Liver (tissue), 9 donors: ENCODE results near the gene TMEM243. TPM values are rescaled to one million over a fixed set of nuclear protein-coding genes. Genes with fewer than 3 reads are reported as not detected.

ENCODE experiments used
- DNase-seq: peaks from one replicate; pipeline ENCODE4 v3.0.0-alpha.2; 2017; ENCODE audit warnings: low spot score
- H3K27ac ChIP-seq, 2 donors: one replicate each; pipeline ENCODE4 v1.7.0; 2013; ENCODE audit warnings: inconsistent platforms in 2 of 2, low read length in 2 of 2, control low read depth in 1 of 2, low read depth in 1 of 2, mild to moderate bottlenecking in 1 of 2
- H3K27me3 ChIP-seq, 4 donors: one replicate each; pipeline versions ENCODE4 v1.6.1 to v1.7.0; 2013; ENCODE audit warnings: low read length in 3 of 4, inconsistent platforms in 1 of 4, mild to moderate bottlenecking in 1 of 4, moderate library complexity in 1 of 4; ENCODE audit not compliant: control insufficient read depth in 4 of 4, insufficient read depth in 4 of 4
- H3K36me3 ChIP-seq, 4 donors: one replicate each; pipeline versions ENCODE4 v1.6.1 to v1.7.0; 2013; ENCODE audit warnings: low read length in 3 of 4, mild to moderate bottlenecking in 3 of 4, low read depth in 1 of 4, moderate library complexity in 1 of 4; ENCODE audit not compliant: control insufficient read depth in 4 of 4, insufficient read depth in 3 of 4
- H3K4me1 ChIP-seq, 4 donors: one replicate each; pipeline versions ENCODE4 v1.6.1 to v1.7.0; 2013; ENCODE audit warnings: low read length in 3 of 4, mild to moderate bottlenecking in 3 of 4, moderate library complexity in 1 of 4; ENCODE audit not compliant: control insufficient read depth in 4 of 4, insufficient read depth in 4 of 4
- H3K4me3 ChIP-seq, 3 donors: one replicate each; pipeline versions ENCODE4 v1.6.1 to v1.7.0; 2013; ENCODE audit warnings: low read length in 3 of 3, control low read depth in 1 of 3, low read depth in 1 of 3, mild to moderate bottlenecking in 1 of 3
- H3K9ac ChIP-seq, 2 donors: one replicate each; pipeline ENCODE4 v1.7.0; 2013; ENCODE audit warnings: low read length in 2 of 2, mild to moderate bottlenecking in 2 of 2, moderate library complexity in 2 of 2, control low read depth in 1 of 2, low read depth in 1 of 2
- H3K9me3 ChIP-seq, 4 donors: one replicate each; pipeline versions ENCODE4 v1.6.1 to v1.7.0; 2013; ENCODE audit warnings: low read length in 3 of 4; ENCODE audit not compliant: control insufficient read depth in 4 of 4
- ATF3 ChIP-seq: IDR thresholded peaks from 2 replicates; pipeline ENCODE4 v1.6.1; 2016; ENCODE audit warnings: antibody characterized with exemption
- EGR1 ChIP-seq, 2 donors: IDR thresholded peaks; 2 replicates each; pipeline ENCODE4 v1.6.1; 2016 to 2018; ENCODE audit warnings: antibody characterized with exemption in 2 of 2, low read depth in 2 of 2
- FOXA1 ChIP-seq: IDR thresholded peaks from 2 replicates; pipeline ENCODE4 v1.6.1; 2016; ENCODE audit warnings: antibody characterized with exemption
- FOXA2 ChIP-seq: IDR thresholded peaks from 2 replicates; pipeline ENCODE4 v1.6.1; 2016; ENCODE audit warnings: antibody characterized with exemption
- HNF4A ChIP-seq, 2 donors: conservative IDR thresholded peaks; 2 replicates each; pipeline ENCODE4 v1.6.1; 2016; ENCODE audit warnings: antibody characterized with exemption in 2 of 2, mild to moderate bottlenecking in 2 of 2
- HNF4G ChIP-seq: IDR thresholded peaks from 2 replicates; pipeline ENCODE4 v1.6.1; 2016; ENCODE audit warnings: antibody characterized with exemption
- JUND ChIP-seq, 2 donors: IDR thresholded peaks; 2 replicates each; pipeline ENCODE4 v1.6.1; 2016; ENCODE audit warnings: antibody characterized with exemption in 2 of 2
- NR2F2 ChIP-seq: IDR thresholded peaks from 2 replicates; pipeline ENCODE4 v1.6.1; 2016; ENCODE audit warnings: antibody characterized with exemption
- RAD21 ChIP-seq, 2 donors: IDR thresholded peaks; 2 replicates each; pipeline ENCODE4 v1.6.1; 2016; ENCODE audit warnings: antibody characterized with exemption in 2 of 2, mild to moderate bottlenecking in 2 of 2
- RXRA ChIP-seq, 2 donors: IDR thresholded peaks; 2 replicates each; pipeline ENCODE4 v1.6.1; 2017 to 2018; ENCODE audit warnings: antibody characterized with exemption in 2 of 2, mild to moderate bottlenecking in 1 of 2
- SP1 ChIP-seq: IDR thresholded peaks from 2 replicates; pipeline ENCODE4 v1.6.1; 2018; ENCODE audit warnings: antibody characterized with exemption, mild to moderate bottlenecking
- TAF1 ChIP-seq: conservative IDR thresholded peaks from 2 replicates; pipeline ENCODE4 v1.6.1; 2016; ENCODE audit warnings: antibody characterized with exemption, mild to moderate bottlenecking
- YY1 ChIP-seq: IDR thresholded peaks from 2 replicates; pipeline ENCODE4 v1.6.1; 2016; ENCODE audit warnings: antibody characterized with exemption, mild to moderate bottlenecking
- ZBTB33 ChIP-seq: IDR thresholded peaks from 2 replicates; pipeline ENCODE4 v1.6.1; 2016; ENCODE audit warnings: antibody characterized with exemption
- WGBS: extraction: QIAGEN DNeasy Blood & Tissue Kit; methylation state at CpG from one replicate; pipeline ENCODE4 v1.1.7; 2013; 5-methylcytosine and 5-hydroxymethylcytosine counted together
- polyA plus RNA-seq, 2 donors: library from polyadenylated mRNA; stranded (reverse) in 1 of 2; unstranded in 1 of 2; fragments of 200-250 nt in 1 of 2; fragments of >200 nt in 1 of 2; fragmentation: Nextera tagmentation in 1 of 2; extraction: Ambion mirVana in 1 of 2; gene quantifications; one replicate each; pipeline versions ENCODE4 v1.2.1 to v1.2.3, GENCODE V29; 2013 to 2015
- total RNA-seq, 2 donors: library from RNA; depleted of rRNA; stranded (reverse); fragments of >200 nt; gene quantifications; one replicate each; pipeline ENCODE4 v1.2.3, GENCODE V29; 2014
- TF ChIP-seq, protein P1 (sequence below): IDR thresholded peaks from 2 replicates; pipeline ENCODE4 v1.6.1; 2016; ENCODE audit warnings: antibody characterized with exemption
- donor health status: healthy.
- donor health status: healthy.
- donor health status: healthy.
- donor health status: healthy.
- donor health status: healthy.

TMEM243 gene
- total and polyA plus RNA-seq, 4 donors = 4.8 to 8.0 (median 5.5) TPM

GRCh38 chr7:87159538-87159937 is 60.0 kb downstream of the TMEM243 start:
- Histone ChIP-seq H3K4me1 (peaks cover 1 to 16% (median 9%) of the 10 kb centered on the region in 4 donors), H3K36me3 (peaks cover 0 to 8% (median 2%) of the 10 kb centered on the region in 4 donors), H3K27me3 (no peaks in the 10 kb centered on the region), H3K4me3 (no peak overlapping the region), H3K9me3 (no peaks in the 10 kb centered on the region), H3K27ac (no peak overlapping the region), H3K9ac (no peak overlapping the region)
- WGBS = 87% methylated on average over 2 of the region's 2 CpGs
- TF ChIP-seq YY1 (no peak), SP1 (no peak), ZBTB33 (no peak), ATF3 (no peak), HNF4A (conservative IDR thresholded peaks at IDR 0.05) (no peak), JUND (IDR thresholded peaks at IDR 0.05) (no peak), EGR1 (IDR thresholded peaks at IDR 0.05; ENCODE audit: low read depth in 2 of 2) (no peak), HNF4G (no peak)
- TF ChIP-seq, protein P1, sequence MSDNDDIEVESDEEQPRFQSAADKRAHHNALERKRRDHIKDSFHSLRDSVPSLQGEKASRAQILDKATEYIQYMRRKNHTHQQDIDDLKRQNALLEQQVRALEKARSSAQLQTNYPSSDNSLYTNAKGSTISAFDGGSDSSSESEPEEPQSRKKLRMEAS = no peak
- DNase-seq = no peak

- Histone ChIP-seq H3K4me3 (no peak overlapping the region), H3K27ac (no peak overlapping the region), H3K27me3 (no peaks in the 10 kb centered on the region), H3K9me3 (no peaks in the 10 kb centered on the region), H3K9ac (no peak overlapping the region), H3K4me1 (peaks cover 3 to 34% (median 20%) of the 10 kb centered on the region in 4 donors), H3K36me3 (no peaks in the 10 kb centered on the region)
- no peak for DNase-seq
- WGBS = 88% methylated on average over 2 of the region's 2 CpGs
- TF ChIP-seq RAD21 (IDR thresholded peaks at IDR 0.05) = no peak
Observed at GRCh38 chr7:87156709-87157108, 62.8 kb downstream of the TMEM243 start.

GRCh38 chr7:87155788-87156187 is 63.7 kb downstream of the TMEM243 start:
- H3K9ac ChIP-seq = no peak overlapping the region
- WGBS = 95% methylated on average over 3 of the region's 3 CpGs
- TF ChIP-seq ZBTB33 (no peak), TAF1 (no peak), JUND (IDR thresholded peaks at IDR 0.05) (no peak), FOXA1 (no peak), RXRA (IDR thresholded peaks at IDR 0.05) (no peak), FOXA2 (no peak), NR2F2 (no peak), RAD21 (IDR thresholded peaks at IDR 0.05) (no peak), HNF4G (no peak), EGR1 (IDR thresholded peaks at IDR 0.05; ENCODE audit: low read depth in 2 of 2) (no peak)
- TF ChIP-seq, protein P1 = no peak
- no peak for DNase-seq
- no peak overlapping the region for H3K4me3 ChIP-seq
- no peaks in the 10 kb centered on the region for H3K27me3 ChIP-seq
- no peaks in the 10 kb centered on the region for H3K36me3 ChIP-seq
- peaks cover 3 to 39% (median 25%) of the 10 kb centered on the region in 4 donors for H3K4me1 ChIP-seq
- no peaks in the 10 kb centered on the region for H3K9me3 ChIP-seq
- no peak overlapping the region for H3K27ac ChIP-seq
